Measurements from ENCODE around the gene OCIAD2.
"Not testable (repeated sequence)": the region's sequence is repeated elsewhere in the genome, so short reads cannot be mapped to it uniquely, and the experiment has no call there.

OCIAD2 gene

GRCh38 chr4:48907706-48908477 lies 1.3 kb upstream of the OCIAD2 start:
- no peak for DNase-seq

GRCh38 chr4:48905363-48906015 lies 1.1 kb downstream of the OCIAD2 start:
- no peak for DNase-seq

- no peak for DNase-seq
Observed at GRCh38 chr4:48904541-48905142, 1.9 kb downstream of the OCIAD2 start.

- no peak for DNase-seq
Observed at GRCh38 chr4:48904101-48904500, 2.5 kb downstream of the OCIAD2 start.

- DNase-seq, result no peak
Observed at GRCh38 chr4:48902266-48902665, 4.3 kb downstream of the OCIAD2 start.

DNA sequence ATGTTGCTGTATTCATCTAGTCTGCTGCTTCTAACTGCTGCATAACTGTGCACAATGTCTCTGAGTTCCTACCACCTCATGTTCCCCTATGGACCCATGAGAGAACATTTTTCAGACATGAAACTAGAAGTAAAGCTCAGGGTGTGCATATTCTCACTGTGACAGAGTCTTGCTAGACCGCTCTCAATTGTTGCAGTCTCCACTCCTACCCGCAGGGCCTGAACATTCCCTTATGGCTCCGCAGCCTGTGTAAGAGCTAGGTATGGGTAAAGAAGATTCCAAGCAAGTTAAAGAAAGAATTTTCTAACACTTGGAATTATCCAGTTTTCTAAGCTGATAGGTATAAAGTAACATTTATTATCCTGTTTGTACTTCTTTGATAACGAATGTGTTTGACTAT lies 5.4 kb downstream of the OCIAD2 start:
- no peak for DNase-seq

- peak in 22 of 58 donors; percentile 2 to 57 (median 22) for DNase-seq
Observed at GRCh38 chr4:48899950-48900349, 6.6 kb downstream of the OCIAD2 start.

DNA sequence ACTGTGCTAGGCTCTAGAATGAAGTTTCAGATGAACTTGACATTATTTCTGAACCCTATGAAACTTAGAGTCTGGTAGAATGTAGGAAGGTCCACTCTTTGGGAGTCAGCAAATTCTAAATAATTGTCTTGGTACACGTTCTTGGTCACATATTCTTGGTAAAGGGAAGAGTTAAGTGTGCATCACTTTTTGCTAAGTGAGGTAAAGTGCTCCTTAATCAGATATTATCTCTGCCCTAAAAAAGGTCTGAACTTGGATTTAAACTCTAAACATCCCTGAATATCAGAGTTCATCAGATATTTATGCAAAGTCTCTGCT lies 7.2 kb downstream of the OCIAD2 start:
- no peak for DNase-seq

DNA sequence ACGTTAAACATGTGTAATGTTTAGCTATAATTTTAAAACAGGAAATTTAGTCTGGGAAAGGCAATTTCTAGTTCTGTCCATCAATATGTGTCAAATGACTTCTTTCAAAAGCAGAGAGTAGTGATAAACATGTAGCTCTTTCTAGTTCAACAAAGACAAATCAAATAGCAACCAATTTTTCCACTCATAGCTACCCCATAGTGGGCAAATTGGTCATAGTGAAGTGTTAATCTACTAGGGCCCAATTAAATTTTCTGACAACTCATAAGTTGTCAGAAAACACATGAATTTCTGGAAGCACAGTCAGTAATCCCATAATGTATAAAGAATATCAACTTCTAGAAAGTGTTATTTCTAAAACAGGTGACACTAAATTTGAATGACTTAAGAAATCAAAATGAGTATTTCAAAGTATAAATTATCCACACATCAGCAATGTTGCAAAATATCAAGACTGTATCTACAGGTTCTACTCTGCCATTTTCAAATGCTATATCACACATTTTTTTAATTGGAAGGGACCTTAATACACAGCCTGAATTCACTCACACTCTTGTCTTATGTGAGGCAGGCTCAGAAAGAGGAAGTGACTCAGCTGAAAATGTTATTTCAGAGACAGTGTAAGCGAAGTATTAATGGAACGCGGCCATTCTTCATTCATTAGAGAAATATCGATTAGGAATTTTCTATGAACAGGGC lies 7.7 kb downstream of the OCIAD2 start:
- DNase-seq, result no peak

DNA sequence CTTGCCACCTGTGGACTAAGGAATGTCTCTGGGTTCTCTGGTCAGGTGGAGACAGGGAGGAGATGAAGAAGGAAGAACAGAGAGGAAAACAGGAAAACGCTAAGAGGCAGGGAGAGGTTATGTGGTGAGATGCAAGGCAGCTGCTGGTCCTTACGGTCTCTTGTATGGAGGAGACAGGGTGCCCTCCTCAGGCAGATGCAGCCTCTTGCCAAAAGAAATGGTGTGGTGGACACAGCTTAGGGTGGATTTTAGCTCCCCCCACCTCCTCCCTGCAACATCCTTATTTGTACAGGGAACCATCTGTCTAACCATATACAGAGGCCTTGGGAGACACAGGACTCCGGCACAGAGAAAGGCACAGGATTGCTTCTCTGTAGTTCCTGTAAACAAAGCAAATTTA lies 9.7 kb downstream of the OCIAD2 start:
- peak in 3 of 58 donors; percentile 2 to 14 (median 6) for DNase-seq

GRCh38 chr4:48891028-48891619 lies 15.4 kb downstream of the OCIAD2 start:
- DNase-seq, result no peak

DNA sequence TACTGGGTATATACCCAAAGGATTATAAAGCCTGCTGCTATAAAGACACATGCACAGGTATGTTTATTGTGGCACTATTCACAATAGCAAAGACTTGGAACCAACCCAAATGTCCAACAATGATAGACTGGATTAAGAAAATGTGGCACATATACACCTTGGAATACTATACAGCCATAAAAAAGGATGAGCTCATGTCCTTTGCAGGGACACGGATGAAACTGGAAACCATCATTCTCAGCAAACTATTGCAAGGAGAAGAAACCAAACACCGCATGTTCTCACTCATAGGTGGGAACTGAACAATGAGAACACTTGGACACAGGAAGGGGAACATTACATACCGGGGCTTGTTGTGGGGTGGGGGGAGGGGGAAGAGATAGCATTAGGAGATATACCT lies 16.8 kb downstream of the OCIAD2 start:
- DNase-seq, result not testable (repeated sequence)

- DNase-seq, result not testable (repeated sequence)
Observed at GRCh38 chr4:48881646-48882045, 24.9 kb downstream of the OCIAD2 start.

DNA sequence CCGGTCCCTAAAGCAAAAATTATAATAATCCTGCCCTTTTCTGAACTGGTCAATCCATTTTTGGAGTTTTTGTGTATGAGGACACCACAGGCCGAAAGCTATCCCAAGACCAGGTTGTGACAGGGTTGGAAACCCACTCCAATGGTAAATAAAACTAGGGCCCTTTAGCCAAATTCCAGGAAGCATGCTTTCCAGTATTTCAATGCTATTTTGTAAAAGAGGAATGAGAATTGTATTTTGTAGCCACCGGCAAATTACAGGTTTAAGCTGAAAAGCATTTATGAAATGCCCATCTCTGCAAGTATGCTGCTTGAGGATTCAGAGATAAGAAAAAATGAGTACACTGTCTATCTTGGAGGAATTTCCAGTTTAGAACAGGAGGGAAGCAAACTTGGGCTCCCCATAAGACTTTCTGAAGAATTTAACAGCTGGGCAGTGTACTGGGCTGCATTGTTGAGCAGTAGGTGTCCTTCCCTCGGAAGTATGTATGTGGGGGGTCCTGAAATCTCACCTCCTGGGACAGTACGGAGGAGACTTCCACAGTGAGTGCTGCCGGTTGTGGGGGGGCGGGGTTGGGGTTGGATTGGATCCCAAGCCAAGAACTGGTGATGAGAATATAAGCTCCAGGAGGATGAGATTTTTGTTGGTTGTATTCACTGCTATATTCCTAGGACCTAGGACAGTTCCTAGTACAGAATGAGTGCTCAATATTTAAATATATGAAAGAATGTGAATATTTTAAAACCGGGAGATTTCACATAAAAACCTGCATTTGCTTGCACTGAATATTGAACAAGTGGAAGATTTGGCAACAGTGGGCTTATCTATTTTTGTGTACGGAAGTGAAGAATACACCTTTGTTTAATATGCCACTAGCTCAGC lies 26.8 kb downstream of the OCIAD2 start:
- DNase-seq, result no peak

DNA sequence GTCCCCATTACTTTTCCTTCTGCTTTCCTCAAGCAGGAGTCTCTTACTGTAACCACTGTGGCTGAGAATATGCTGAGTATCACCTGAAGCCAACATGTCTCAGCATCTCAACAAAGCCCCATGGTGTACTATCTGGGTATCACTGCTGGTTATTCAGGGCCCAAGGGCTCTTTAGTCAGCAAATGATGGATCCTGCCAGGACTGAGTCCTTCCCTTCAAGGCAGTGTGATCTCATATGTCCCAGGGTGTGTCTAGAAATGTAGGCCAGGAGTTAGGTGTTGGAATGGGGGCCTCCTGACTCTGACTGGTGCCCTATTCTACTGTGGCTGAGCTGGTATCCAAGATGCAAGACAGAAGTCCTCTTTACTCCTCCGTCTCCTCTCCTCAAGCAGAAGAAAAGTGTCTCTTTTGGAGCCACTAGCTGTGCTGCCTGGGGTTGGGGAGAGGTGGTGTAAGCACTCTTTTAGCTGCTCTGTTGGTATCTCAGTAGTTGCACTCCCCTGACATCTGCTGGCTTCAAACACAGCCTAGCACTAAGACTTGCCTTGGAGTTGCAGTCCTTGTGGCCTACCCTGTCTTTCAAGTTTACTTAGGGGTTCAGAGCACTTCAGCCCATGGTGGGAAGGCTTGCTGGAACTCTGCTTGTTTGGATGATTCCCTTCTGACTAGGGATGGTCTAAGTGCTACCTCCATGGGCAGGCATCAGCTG lies 28.6 kb downstream of the OCIAD2 start:
- peak in 4 of 58 donors; percentile 3 to 29 (median 9) for DNase-seq

- DNase-seq, result not testable (repeated sequence)
Observed at GRCh38 chr4:48864696-48865095, 41.9 kb downstream of the OCIAD2 start.

GRCh38 chr4:48863728-48864127 lies 42.8 kb downstream of the OCIAD2 start:
- DNase-seq, result no peak

DNA sequence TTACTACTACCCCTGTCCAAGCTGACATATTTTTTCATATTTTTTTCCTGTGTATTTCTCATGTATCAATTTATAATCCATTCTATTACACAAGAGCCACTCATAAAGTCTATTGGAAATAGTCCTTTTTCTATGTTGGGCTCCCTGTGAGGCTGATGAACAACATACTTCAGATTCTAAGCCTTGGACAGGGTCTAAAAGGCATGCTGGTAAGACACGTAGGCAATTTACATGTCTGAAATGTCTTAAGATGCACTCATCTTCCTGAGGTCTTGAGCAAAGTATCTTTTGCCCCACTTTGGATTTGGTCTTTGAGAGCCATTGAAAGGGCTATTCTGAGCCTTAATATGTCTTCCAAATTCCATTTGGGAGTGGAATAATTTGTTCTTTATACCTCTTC lies 43.9 kb downstream of the OCIAD2 start:
- no peak for DNase-seq

DNA sequence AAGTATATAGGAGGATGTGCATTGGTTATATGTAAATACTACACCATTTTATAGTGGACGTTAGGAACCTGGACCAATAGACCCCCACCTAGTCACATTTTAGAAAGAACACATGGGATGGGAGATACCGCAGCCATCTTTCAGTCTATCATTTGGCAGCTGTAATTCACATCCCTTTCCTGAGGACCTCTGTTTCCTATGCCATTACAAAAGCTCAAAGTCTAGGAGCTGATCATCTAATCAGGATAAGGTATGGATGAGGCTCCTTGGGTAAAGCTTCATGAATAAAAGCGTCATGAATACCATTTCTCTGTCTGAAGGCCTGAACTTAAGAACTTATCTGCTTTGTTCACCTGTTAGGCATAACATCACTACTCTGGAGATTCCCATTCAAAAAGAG lies 44.5 kb downstream of the OCIAD2 start:
- no peak for DNase-seq

DNA sequence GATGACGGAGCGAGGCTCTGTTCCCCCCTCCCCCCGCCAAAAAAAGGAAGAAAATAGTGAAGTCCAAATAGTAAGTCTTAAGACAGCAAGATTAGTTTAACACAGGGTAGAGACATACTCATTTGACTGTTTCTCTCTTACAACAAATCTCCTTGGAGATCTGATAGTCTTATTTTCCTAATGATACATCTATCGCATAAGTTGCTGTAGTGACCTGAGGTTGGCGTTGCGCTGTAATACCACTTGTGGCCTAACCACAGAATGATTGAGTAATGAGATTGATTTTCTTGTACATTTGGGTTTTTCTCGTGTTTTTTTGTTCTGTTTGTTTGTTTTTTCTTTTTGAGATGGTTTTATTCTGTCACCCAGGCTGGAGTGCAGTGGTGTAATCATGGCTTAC lies 48.4 kb downstream of the OCIAD2 start:
- no peak for DNase-seq

Data from anterior cingulate cortex (tissue), 58 donors.